Measurements from ENCODE around the gene DLL3.

Gene DLL3

GRCh38 chr19:39554701-39555311 is 56.1 kb downstream of the DLL3 start:
- DNase-seq (ENCODE audit: low read depth in 2 of 2): no peak

GRCh38 chr19:39555883-39556282 is 57.1 kb downstream of the DLL3 start:
- DNase-seq (ENCODE audit: low read depth in 2 of 2): no peak

Data from stimulated activated CD8-positive, alpha-beta memory T cell treated with anti-CD3 and anti-CD28 coated beads, Interleukin-2, amount 100 ng/mL, for 1 hour (primary cell).